Cerebellar nuclear complex (tissue), 1 donor: ENCODE results near the gene ZMAT1.
A peak's percentile ranks its signal among the peaks of the same experiment; 100 is the strongest.
"Not testable (repeated sequence)": the region's sequence is repeated elsewhere in the genome, so short reads cannot be mapped to it uniquely, and the experiment has no call there.

Source experiments
- DNase-seq, 2 experiments: peaks; one replicate each; lab custom pipeline; 2025; lab: John Stamatoyannopoulos, UW

Gene ZMAT1

GRCh38 chrX:101931488-101932248 lies at the start of gene ZMAT1:
Gene ZMAT1 (minus strand): TSS chrX:101932027. CDS start chrX:101932008, 19 bp downstream.
- DNase-seq = peak in 1 of 2 experiments; percentile 38

- DNase-seq = no peak
Observed at GRCh38 chrX:101977106-101977505, 45.3 kb upstream of the ZMAT1 start.

- no peak for DNase-seq
Observed at GRCh38 chrX:101973066-101973465, 41.2 kb upstream of the ZMAT1 start.

GRCh38 chrX:101964923-101965539 lies 33.2 kb upstream of the ZMAT1 start:
- not testable (repeated sequence) for DNase-seq

GRCh38 chrX:101958139-101958538 lies 26.3 kb upstream of the ZMAT1 start:
- DNase-seq = no peak

- DNase-seq = no peak
Observed at GRCh38 chrX:101957174-101957573, 25.3 kb upstream of the ZMAT1 start.

GRCh38 chrX:101956556-101956955 lies 24.7 kb upstream of the ZMAT1 start:
- DNase-seq = no peak

GRCh38 chrX:101950581-101950980 lies 18.8 kb upstream of the ZMAT1 start:
- DNase-seq = no peak

- DNase-seq = no peak
Observed at GRCh38 chrX:101932249-101932570, 383 bp upstream of the ZMAT1 start.

GRCh38 chrX:101931136-101931487 lies 715 bp downstream of the ZMAT1 start:
- no peak for DNase-seq

- DNase-seq = no peak
Observed at GRCh38 chrX:101925733-101926132, 6.1 kb downstream of the ZMAT1 start.

GRCh38 chrX:101918751-101919150 lies 13.1 kb downstream of the ZMAT1 start:
- no peak for DNase-seq

GRCh38 chrX:101906136-101906796 lies 25.6 kb downstream of the ZMAT1 start:
- no peak for DNase-seq

GRCh38 chrX:101904996-101905395 lies 26.8 kb downstream of the ZMAT1 start:
- DNase-seq = no peak
